H1 (cell line): ENCODE measurements around the gene STARD13. TPM values are rescaled to one million over a fixed set of nuclear protein-coding genes. Genes with fewer than 3 reads are reported as not detected.

Source experiments
- CTCF ChIA-PET: fragments of 300-600 bp; sonication (Branson Sonifier 250); formaldehyde crosslinking; loops from one replicate; lab custom pipeline; 2021; ENCODE audit not compliant: partially characterized antibody; lab: Charles Lee
- POLR2A ChIA-PET: fragments of 300-600 bp; sonication (Branson Sonifier 250); formaldehyde crosslinking; loops from one replicate; lab custom pipeline; 2021; ENCODE audit warnings: inconsistent platforms; ENCODE audit not compliant: partially characterized antibody; lab: Charles Lee
- DNase-seq, 2 experiments: peaks; one replicate each; pipeline versions ENCODE4 v3.0.0 to v3.0.0-alpha.2; 2010 to 2022; ENCODE audit warnings: low spot score in 2 of 2, low read depth in 1 of 2, mixed read lengths in 1 of 2
- FAIRE-seq: peaks from 2 replicates; lab custom pipeline; 2011; peaks lifted over from hg19 to GRCh38; lab: Jason Lieb, UNC
- H2AFZ ChIP-seq: 2 replicates; pipeline ENCODE4 v1.8.1; 2012; ENCODE audit warnings: low read length, inconsistent platforms
- H2AK5ac ChIP-seq: 2 replicates; pipeline ENCODE4 v1.6.1; 2013; ENCODE audit warnings: low read depth, low read length
- H2BK120ac ChIP-seq: replicated peaks from 2 replicates; pipeline ENCODE3; 2013; ENCODE audit warnings: low read depth, low read length, inconsistent platforms
- H2BK12ac ChIP-seq: 2 replicates; pipeline ENCODE4 v1.6.1; 2013; ENCODE audit warnings: low read depth, low read length
- H2BK15ac ChIP-seq: 2 replicates; pipeline ENCODE4 v1.6.1; 2013; ENCODE audit warnings: low read length
- H2BK20ac ChIP-seq: 2 replicates; pipeline ENCODE4 v1.6.1; 2013; ENCODE audit warnings: low read length
- H2BK5ac ChIP-seq: 2 replicates; pipeline ENCODE4 v1.6.1; 2013; ENCODE audit warnings: low read depth, low read length
- H3K14ac ChIP-seq: 2 replicates; pipeline ENCODE4 v1.6.1; 2013; ENCODE audit warnings: inconsistent platforms; ENCODE audit not compliant: insufficient read length
- H3K18ac ChIP-seq: 2 replicates; pipeline ENCODE4 v1.6.1; 2013; ENCODE audit warnings: low read length; ENCODE audit errors: extremely low read depth
- H3K23ac ChIP-seq: 2 replicates; pipeline ENCODE4 v1.6.1; 2013; ENCODE audit warnings: inconsistent platforms; ENCODE audit not compliant: insufficient read length
- H3K23me2 ChIP-seq: 2 replicates; pipeline ENCODE4 v1.6.1; 2013; ENCODE audit warnings: low read depth, low read length
- H3K27ac ChIP-seq: 2 replicates; pipeline ENCODE4 v1.6.1; 2011; ENCODE audit warnings: low read depth, low read length, inconsistent platforms
- H3K27me3 ChIP-seq, 4 experiments: replicated peaks in 1 of 4; 1 replicate in 1 of 4; 2 replicates in 3 of 4; pipeline versions ENCODE4 v1.6.1 to v1.8.1; 2011 to 2013; ENCODE audit warnings: low read length in 3 of 4, mild to moderate bottlenecking in 3 of 4, inconsistent platforms in 2 of 4, mixed read lengths in 2 of 4, moderate library complexity in 1 of 4; ENCODE audit not compliant: control insufficient read depth in 3 of 4, insufficient read depth in 3 of 4; ENCODE audit errors: extremely low read depth in 1 of 4
- H3K36me3 ChIP-seq, 4 experiments: 2 replicates each; pipeline versions ENCODE4 v1.6.1 to v1.8.1; 2011 to 2013; ENCODE audit warnings: mild to moderate bottlenecking in 4 of 4, low read length in 3 of 4, moderate library complexity in 2 of 4, control low read depth in 1 of 4, inconsistent platforms in 1 of 4; ENCODE audit not compliant: insufficient read depth in 4 of 4, control insufficient read depth in 2 of 4
- H3K4ac ChIP-seq: replicated peaks from 2 replicates; pipeline ENCODE3; 2013; ENCODE audit warnings: low read length, low read depth, mixed read lengths, inconsistent platforms; ENCODE audit not compliant: insufficient read length
- H3K4me1 ChIP-seq, 4 experiments: replicated peaks in 1 of 4; 1 replicate in 1 of 4; 2 replicates in 3 of 4; pipeline versions ENCODE4 v1.6.1 to v1.8.1; 2011 to 2013; ENCODE audit warnings: low read length in 3 of 4, inconsistent platforms in 2 of 4, mixed read lengths in 1 of 4; ENCODE audit not compliant: insufficient read depth in 4 of 4, control insufficient read depth in 3 of 4
- H3K4me2 ChIP-seq, 2 experiments: 2 replicates each; pipeline versions ENCODE4 v1.6.1 to v1.8.1; 2011 to 2013; ENCODE audit warnings: low read depth in 2 of 2, low read length in 2 of 2, control low read depth in 1 of 2, inconsistent platforms in 1 of 2, mild to moderate bottlenecking in 1 of 2; ENCODE audit not compliant: insufficient read depth in 1 of 2
- H3K4me3 ChIP-seq, 4 experiments: fragments of 200-600, 300-600 bp in 1 of 4; sonication (generic), shearing (Covaris generic), sonication (Bioruptor Twin) in 1 of 4; 2 replicates each; pipeline versions ENCODE4 v1.5.1 to v1.8.1; 2011 to 2016; ENCODE audit warnings: low read length in 4 of 4, low read depth in 3 of 4, control low read depth in 2 of 4, inconsistent platforms in 2 of 4, mild to moderate bottlenecking in 2 of 4, mixed read lengths in 1 of 4, moderate library complexity in 1 of 4; ENCODE audit not compliant: insufficient read depth in 2 of 4; ENCODE audit errors: extremely low read depth in 1 of 4
- H3K56ac ChIP-seq: replicated peaks from 2 replicates; pipeline ENCODE3; 2013; ENCODE audit warnings: low read depth, mild to moderate bottlenecking, mixed read lengths, low read length, inconsistent platforms; ENCODE audit not compliant: insufficient read length
- H3K79me1 ChIP-seq: 2 replicates; pipeline ENCODE4 v1.6.1; 2013; ENCODE audit warnings: low read depth, low read length, control low read depth
- H3K79me2 ChIP-seq, 2 experiments: 2 replicates each; pipeline versions ENCODE4 v1.6.1 to v1.8.1; 2012 to 2013; ENCODE audit warnings: low read length in 2 of 2, mild to moderate bottlenecking in 2 of 2, inconsistent platforms in 1 of 2; ENCODE audit not compliant: insufficient read depth in 2 of 2, control insufficient read depth in 1 of 2
- H3K9ac ChIP-seq, 4 experiments: replicated peaks in 1 of 4; 1 replicate in 1 of 4; 2 replicates in 3 of 4; pipeline versions ENCODE4 v1.6.1 to v1.8.1; 2011 to 2013; ENCODE audit warnings: low read depth in 3 of 4, low read length in 3 of 4, control low read depth in 2 of 4, mild to moderate bottlenecking in 2 of 4, moderate library complexity in 2 of 4, inconsistent platforms in 1 of 4; ENCODE audit errors: extremely low read depth in 1 of 4
- H3K9me3 ChIP-seq, 2 experiments: 2 replicates each; pipeline versions ENCODE4 v1.6.1 to v1.8.1; 2012 to 2013; ENCODE audit warnings: mild to moderate bottlenecking in 2 of 2, moderate library complexity in 2 of 2, control low read depth in 1 of 2, inconsistent platforms in 1 of 2, low read depth in 1 of 2, low read length in 1 of 2, mixed read lengths in 1 of 2; ENCODE audit not compliant: insufficient read depth in 2 of 2
- H4K20me1 ChIP-seq, 2 experiments: replicated peaks in 1 of 2; 2 replicates each; pipeline versions ENCODE3 to v1.8.1; 2011 to 2013; ENCODE audit warnings: inconsistent platforms in 2 of 2, low read length in 2 of 2, mild to moderate bottlenecking in 1 of 2; ENCODE audit not compliant: insufficient read depth in 2 of 2, control insufficient read depth in 1 of 2
- H4K5ac ChIP-seq: 2 replicates; pipeline ENCODE4 v1.6.1; 2013; ENCODE audit warnings: low read length, low read depth, mixed read lengths, inconsistent platforms; ENCODE audit not compliant: insufficient read length
- H4K8ac ChIP-seq: 2 replicates; pipeline ENCODE4 v1.8.0; 2013; ENCODE audit warnings: mild to moderate bottlenecking, moderate library complexity, low read length, inconsistent platforms; ENCODE audit not compliant: insufficient read depth; ENCODE audit errors: extremely low read depth
- H4K91ac ChIP-seq: replicated peaks from 2 replicates; pipeline ENCODE3; 2013; ENCODE audit warnings: low read length, mixed read lengths, inconsistent platforms; ENCODE audit not compliant: insufficient read length
- ATF2 ChIP-seq: IDR thresholded peaks from 2 replicates; pipeline ENCODE4 v1.6.1; 2012; ENCODE audit warnings: low read length, inconsistent platforms
- KDM4A ChIP-seq: IDR thresholded peaks from one replicate; pipeline ENCODE4 v1.7.1; 2012; ENCODE audit warnings: low read depth, mild to moderate bottlenecking, moderate library complexity, low read length, inconsistent platforms; ENCODE audit not compliant: severe bottlenecking
- TCF12 ChIP-seq: IDR thresholded peaks from 2 replicates; pipeline ENCODE4 v1.6.1; 2011; ENCODE audit warnings: low read depth, mild to moderate bottlenecking, low read length
- WGBS, 2 experiments: shearing (Covaris generic) in 1 of 2; methylation state at CpG; one replicate each; pipeline versions ENCODE4 v1.1.6 to v1.1.7; 2013 to 2015; ENCODE audit warnings: low lambda C conversion rate in 2 of 2, mixed read lengths in 2 of 2, inconsistent platforms in 1 of 2, low coverage in 1 of 2, missing lambda C conversion rate in 1 of 2; ENCODE audit not compliant: insufficient replicate concordance in 2 of 2, insufficient coverage in 1 of 2, insufficient read length in 1 of 2; ENCODE audit errors: extremely low coverage in 1 of 2, missing lambda C conversion rate in 1 of 2; 5-methylcytosine and 5-hydroxymethylcytosine counted together
- polyA plus RNA-seq, 7 experiments: library from polyadenylated mRNA; depleted of rRNA in 3 of 7; stranded (reverse) in 5 of 7; unstranded in 2 of 7; fragments of >200 nt in 5 of 7; fragments of 200-250 nt in 2 of 7; gene quantifications; 1 replicate in 5 of 7; 2 replicates in 1 of 7; 4 replicates in 1 of 7; pipeline versions ENCODE4 v1.2.1 to v1.2.3, GENCODE V29; 2011 to 2013; ENCODE audit warnings: missing spikeins in 2 of 7, mixed read lengths in 2 of 7
- total RNA-seq: library from RNA; stranded (reverse); fragmentation: NEBNext Ultra II Directional; extraction: Animal tissue kit (Norgen Biotek cat#: 25700); gene quantifications from 2 replicates; pipeline ENCODE4 v1.2.1, GENCODE V29; 2021
- TF ChIP-seq, protein P1 (sequence below): IDR thresholded peaks from 2 replicates; pipeline ENCODE4 v1.6.1; 2011; ENCODE audit warnings: low read depth, mild to moderate bottlenecking, low read length; ENCODE audit not compliant: insufficient read depth

The STARD13 gene
- total and polyA plus RNA-seq, 2 of the 8 experiments (the other 6 are each of a cell fraction or from before 2014, with no cell fraction given) = 0.82 to 2.9 TPM

DNA sequence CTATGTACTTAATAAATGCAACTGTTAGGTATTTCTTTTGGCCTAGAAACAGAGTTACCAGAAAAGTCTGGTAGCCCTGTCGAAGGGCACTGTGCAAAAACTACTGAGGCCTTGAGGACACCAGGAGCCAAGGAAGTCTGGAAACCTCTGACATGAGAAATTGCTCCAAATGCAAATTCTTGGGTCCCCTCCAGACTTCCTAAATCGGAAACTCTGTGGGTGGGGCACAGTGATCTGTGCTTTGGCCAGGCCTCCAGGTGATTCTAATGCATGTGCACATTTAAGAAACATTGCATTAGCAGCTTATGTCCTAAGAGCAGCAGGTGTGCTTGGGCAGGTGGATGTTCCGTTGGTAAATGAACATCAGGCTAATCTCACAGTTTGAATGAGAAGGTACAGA lies 50.0 kb downstream of the STARD13 start:
- no peaks in the 10 kb centered on the region; a peak in 1 of 7 replicates for H3K4me1 ChIP-seq
- H2AFZ ChIP-seq = no peak overlapping the region
- no peak overlapping the region for H2BK120ac ChIP-seq
- H3K79me2 ChIP-seq = no peaks in the 10 kb centered on the region
- H2BK20ac ChIP-seq = no peak overlapping the region
- H2BK12ac ChIP-seq = no peak overlapping the region
- H4K5ac ChIP-seq = no peak overlapping the region
- H3K4me3 ChIP-seq = no peak overlapping the region
- no peak overlapping the region for H2BK15ac ChIP-seq
- H3K18ac ChIP-seq = no peak overlapping the region
- no peak overlapping the region for H4K8ac ChIP-seq
- peaks cover 0 to 5% of the 10 kb centered on the region in 2 experiments; a peak in 1 of 4 replicates for H3K9me3 ChIP-seq
- 89% methylated on average over 3 of the region's 3 CpGs; no CpG with 5 or more reads in 1 of the 2 experiments for WGBS, 2 experiments
- no peak overlapping the region for H3K9ac ChIP-seq
- H3K56ac ChIP-seq = no peak overlapping the region
- no peak overlapping the region for H3K14ac ChIP-seq
- DNase-seq = no peak
- no peak overlapping the region for H3K27ac ChIP-seq
- no peak overlapping the region for H2BK5ac ChIP-seq
- ChIA-PET POLR2A (no interaction called here), CTCF (interaction anchor here (1.2 kb wide), 1 partner anchor 10 kb away, joined by 4 read pairs; no protein-coding TSS in a partner anchor)
- H2AK5ac ChIP-seq = no peak overlapping the region
- H4K20me1 ChIP-seq = no peaks in the 10 kb centered on the region
- no peaks in the 10 kb centered on the region for H3K79me1 ChIP-seq
- no peaks in the 10 kb centered on the region for H3K23me2 ChIP-seq
- no peak overlapping the region for H3K4me2 ChIP-seq
- no peak overlapping the region for H4K91ac ChIP-seq
- no peaks in the 10 kb centered on the region for H3K36me3 ChIP-seq
- H3K4ac ChIP-seq = no peak overlapping the region
- no peak overlapping the region for H3K23ac ChIP-seq
- no peak for TF ChIP-seq ATF2
- no peak for TF ChIP-seq KDM4A
- TF ChIP-seq TCF12 = no peak
- TF ChIP-seq, protein P1, sequence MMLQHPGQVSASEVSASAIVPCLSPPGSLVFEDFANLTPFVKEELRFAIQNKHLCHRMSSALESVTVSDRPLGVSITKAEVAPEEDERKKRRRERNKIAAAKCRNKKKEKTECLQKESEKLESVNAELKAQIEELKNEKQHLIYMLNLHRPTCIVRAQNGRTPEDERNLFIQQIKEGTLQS = no peak
- TF ChIP-seq, all 59 proteins: peak for 0
- no peaks in the 10 kb centered on the region for H3K27me3 ChIP-seq
- FAIRE-seq = no peak
